ENCODE results near the gene GALK2.

GRCh38 chr15:49199666-49200065 lies 29.6 kb downstream of the GALK2 start:
- TF ChIP-seq CTCF (conservative IDR thresholded peaks at IDR 0.05; ENCODE audit: low read length) (no peak), EZH2phosphoT487 (IDR thresholded peaks at IDR 0.05; ENCODE audit: borderline replicate concordance, low read depth, low read length) (no peak)

Measured in OCI-LY7 (cell line).